ENCODE results near the gene ATRNL1. TPM values are rescaled to one million over a fixed set of nuclear protein-coding genes. Genes with fewer than 3 reads are reported as not detected.

ATRNL1 gene
- total and polyA plus RNA-seq, 2 of the 8 experiments (the other 6 are each of a cell fraction or from before 2014, with no cell fraction given): 5.1 to 17.6 TPM

DNA sequence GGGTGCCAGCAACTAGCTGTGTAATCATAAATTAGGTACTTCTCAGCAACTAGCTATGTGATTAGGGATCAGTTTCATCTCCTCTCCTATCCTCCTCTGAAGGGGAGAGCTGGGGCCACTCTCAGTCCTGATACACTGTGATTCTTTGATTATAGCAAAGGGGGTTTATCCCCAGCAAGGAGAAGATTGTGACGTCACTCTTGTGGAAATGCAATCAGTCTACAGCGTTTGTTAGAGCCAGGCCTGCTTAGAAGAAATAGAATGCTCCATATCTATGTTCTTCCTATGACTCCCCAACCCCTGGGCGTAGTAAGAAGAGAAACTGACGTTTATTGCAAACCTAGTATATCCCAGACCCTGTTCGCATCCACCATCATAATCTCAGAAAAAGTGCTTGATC, 871.7 kb downstream of the ATRNL1 start (continued):
- no peak for TF ChIP-seq ATF2 (IDR thresholded peaks at IDR 0.05; ENCODE audit: low read length)

Data from H1 (cell line).